HepG2 (cell line): ENCODE data around the gene VPS26A. TPM values are rescaled to one million over a fixed set of nuclear protein-coding genes. Genes with fewer than 3 reads are reported as not detected.

Source experiments
- CREB1 ChIP-seq, 2 experiments: fragments of 450-650 bp in 1 of 2; IDR thresholded peaks; 2 replicates each; pipeline ENCODE4 v1.6.1; 2016 to 2017; ENCODE audit warnings: control low read depth in 1 of 2, mild to moderate bottlenecking in 1 of 2, missing compliant biosample characterization in 1 of 2, missing genetic modification characterization in 1 of 2
- HNRNPK ChIP-seq: fragments of 200-400 bp; formaldehyde crosslinking; IDR thresholded peaks from 2 replicates; pipeline ENCODE4 v1.6.1; 2018; ENCODE audit warnings: low read length, low read depth, moderate library complexity, mild to moderate bottlenecking; ENCODE audit not compliant: poor library complexity, severe bottlenecking
- HOXA3 ChIP-seq: sonication (generic); formaldehyde crosslinking; IDR thresholded peaks from 2 replicates; pipeline ENCODE4 v1.5.0; 2020; ENCODE audit warnings: missing genetic modification reagents
- IRF9 ChIP-seq: sonication (generic); formaldehyde crosslinking; IDR thresholded peaks from 2 replicates; pipeline ENCODE4 v1.8.0; 2022; ENCODE audit warnings: missing genetic modification reagents, mild to moderate bottlenecking, borderline replicate concordance
- MTF1 ChIP-seq: sonication (generic); formaldehyde crosslinking; IDR thresholded peaks from 2 replicates; pipeline ENCODE4 v1.5.0; 2020; ENCODE audit warnings: missing genetic modification reagents
- NAIF1 ChIP-seq: sonication (generic); formaldehyde crosslinking; IDR thresholded peaks from 2 replicates; pipeline ENCODE4 v1.5.0; 2020; ENCODE audit warnings: mild to moderate bottlenecking, missing genetic modification reagents, borderline replicate concordance
- RAD51 ChIP-seq: fragments of 450-650 bp; IDR thresholded peaks from 2 replicates; pipeline ENCODE4 v1.6.1; 2016; ENCODE audit warnings: borderline replicate concordance
- RERE ChIP-seq: IDR thresholded peaks from 2 replicates; pipeline ENCODE4 v1.6.1; 2016; ENCODE audit warnings: low read depth, missing genetic modification reagents, missing compliant biosample characterization
- SOX5 ChIP-seq: IDR thresholded peaks from 2 replicates; pipeline ENCODE4 v1.6.1; 2016; ENCODE audit warnings: borderline replicate concordance
- SPEN ChIP-seq: sonication (generic); formaldehyde crosslinking; IDR thresholded peaks from 2 replicates; pipeline ENCODE4 v1.5.1; 2020; ENCODE audit warnings: low read depth, mild to moderate bottlenecking, missing genetic modification reagents
- STAG1 ChIP-seq: sonication (generic); formaldehyde crosslinking; IDR thresholded peaks from 2 replicates; pipeline ENCODE4 v1.4.0; 2020; ENCODE audit warnings: missing genetic modification reagents
- ZBTB7A ChIP-seq: sonication (generic); formaldehyde crosslinking; IDR thresholded peaks from 2 replicates; pipeline ENCODE4 v1.8.0; 2022; ENCODE audit warnings: mild to moderate bottlenecking, missing genetic modification reagents
- ZFP37 ChIP-seq: sonication (generic); formaldehyde crosslinking; IDR thresholded peaks from 2 replicates; pipeline ENCODE4 v1.4.0; 2020; ENCODE audit warnings: missing genetic modification reagents, borderline replicate concordance
- ZNF121 ChIP-seq: sonication (generic); formaldehyde crosslinking; IDR thresholded peaks from 2 replicates; pipeline ENCODE4 v1.5.0; 2020; ENCODE audit warnings: mild to moderate bottlenecking, missing genetic modification reagents
- ZNF512B ChIP-seq: sonication (generic); formaldehyde crosslinking; IDR thresholded peaks from 2 replicates; pipeline ENCODE4 v1.5.1; 2020; ENCODE audit warnings: missing genetic modification reagents, mild to moderate bottlenecking, borderline replicate concordance
- ZNF562 ChIP-seq: sonication (generic); formaldehyde crosslinking; IDR thresholded peaks from 2 replicates; pipeline ENCODE4 v1.8.0; 2022; ENCODE audit warnings: missing genetic modification reagents, borderline replicate concordance
- ZNF691 ChIP-seq: sonication (generic); formaldehyde crosslinking; IDR thresholded peaks from 2 replicates; pipeline ENCODE4 v1.4.0; 2020; ENCODE audit warnings: missing genetic modification reagents, low read depth, mild to moderate bottlenecking, borderline replicate concordance
- ZSCAN12 ChIP-seq: sonication (generic); formaldehyde crosslinking; IDR thresholded peaks from 2 replicates; pipeline ENCODE4 v1.9.0; 2021; ENCODE audit warnings: mild to moderate bottlenecking, missing genetic modification reagents
- polyA plus RNA-seq, 8 experiments: library from polyadenylated mRNA; depleted of rRNA in 3 of 8; stranded (reverse) in 7 of 8; unstranded in 1 of 8; fragments of >200 nt; fragmentation: Illumina TruSeq in 4 of 8; extraction: Trizol in 4 of 8; gene quantifications; 2 replicates each; pipeline versions ENCODE4 v1.2.1 to v1.2.3, GENCODE V29; 2011 to 2016; ENCODE audit warnings: low read depth in 4 of 8, missing spikeins in 1 of 8, mixed read lengths in 1 of 8; ENCODE audit not compliant: insufficient read depth in 1 of 8
- total RNA-seq, 5 experiments: library from RNA; depleted of rRNA; stranded (reverse); fragments of >200 nt; fragmentation: Illumina TruSeq; extraction: Trizol; gene quantifications; 2 replicates each; pipeline ENCODE4 v1.2.3, GENCODE V29; 2016; ENCODE audit warnings: low read depth in 1 of 5

VPS26A gene
- total and polyA plus RNA-seq, 2 of the 13 experiments (the other 11 are each of a cell fraction or from before 2014, with no cell fraction given) = 12.9 to 32.6 TPM

GRCh38 chr10:69179089-69179742 is 55.2 kb downstream of the VPS26A start (continued):
- TF ChIP-seq ZFP37 = 0 out of 2 replicates have a peak, but pooled peaks have one; percentile 51
- TF ChIP-seq HNRNPK = no peak
- TF ChIP-seq CREB1 (IDR thresholded peaks at IDR 0.05) = no peak; the same call in 1 of the 2 replicates
- TF ChIP-seq CREB1 (CRISPR knock-in tag; IDR thresholded peaks at IDR 0.05) = no peak
- peak; percentile 52; the same call in 1 of the 2 replicates for TF ChIP-seq HOXA3
- TF ChIP-seq RERE (CRISPR knock-in tag) = no peak
- no peak for TF ChIP-seq ZSCAN12 (CRISPR knock-in tag)
- TF ChIP-seq ZBTB7A (CRISPR knock-in tag) = 0 out of 2 replicates have a peak, but pooled peaks have one; percentile 31
- 0 out of 2 replicates have a peak, but pooled peaks have one; percentile 42 for TF ChIP-seq ZNF691 (CRISPR knock-in tag)
- TF ChIP-seq ZNF562 (CRISPR knock-in tag) = no peak; the same call in 1 of the 2 replicates
- 0 out of 2 replicates have a peak, but pooled peaks have one; percentile 4 for TF ChIP-seq SPEN (CRISPR knock-in tag)
- TF ChIP-seq STAG1 (CRISPR knock-in tag) = no peak
- TF ChIP-seq MTF1 = no peak
- TF ChIP-seq ZNF121 (CRISPR knock-in tag) = peak; percentile 9; the same call in 1 of the 2 replicates
- TF ChIP-seq RAD51 = no peak
- no peak for TF ChIP-seq SOX5 (CRISPR knock-in tag)
- TF ChIP-seq NAIF1 (CRISPR knock-in tag) = no peak
- TF ChIP-seq IRF9 (CRISPR knock-in tag) = 0 out of 2 replicates have a peak, but pooled peaks have one; percentile 14
- TF ChIP-seq ZNF512B (CRISPR knock-in tag) = no peak
